ENCODE data around the gene LRAT. TPM values are rescaled to one million over a fixed set of nuclear protein-coding genes. Genes with fewer than 3 reads are reported as not detected.
A peak's percentile ranks its signal among the peaks of the same experiment; 100 is the strongest.

The LRAT gene
- total RNA-seq, 1 donor from 2014 or later = 0.05 TPM

- Mint-ChIP-seq H3K9me3 (ENCODE audit: low read depth) (no peaks in the 10 kb centered on the region), H3K4me3 (ENCODE audit: unreplicated experiment) (no peak overlapping the region), H3K27me3 (ENCODE audit: low read depth) (peaks cover 58% of the 10 kb centered on the region), H3K27ac (ENCODE audit: unreplicated experiment) (no peak overlapping the region), H3K4me1 (ENCODE audit: low read depth) (peaks cover 21% of the 10 kb centered on the region), H3K36me3 (ENCODE audit: low read depth) (peaks cover 3% of the 10 kb centered on the region)
- TF ChIP-seq CTCF (IDR thresholded peaks at IDR 0.05) = no peak
- DNase-seq (ENCODE audit: low spot score) = no peak
Observed at GRCh38 chr4:154740462-154740861, 3.3 kb upstream of the LRAT start.

DNA sequence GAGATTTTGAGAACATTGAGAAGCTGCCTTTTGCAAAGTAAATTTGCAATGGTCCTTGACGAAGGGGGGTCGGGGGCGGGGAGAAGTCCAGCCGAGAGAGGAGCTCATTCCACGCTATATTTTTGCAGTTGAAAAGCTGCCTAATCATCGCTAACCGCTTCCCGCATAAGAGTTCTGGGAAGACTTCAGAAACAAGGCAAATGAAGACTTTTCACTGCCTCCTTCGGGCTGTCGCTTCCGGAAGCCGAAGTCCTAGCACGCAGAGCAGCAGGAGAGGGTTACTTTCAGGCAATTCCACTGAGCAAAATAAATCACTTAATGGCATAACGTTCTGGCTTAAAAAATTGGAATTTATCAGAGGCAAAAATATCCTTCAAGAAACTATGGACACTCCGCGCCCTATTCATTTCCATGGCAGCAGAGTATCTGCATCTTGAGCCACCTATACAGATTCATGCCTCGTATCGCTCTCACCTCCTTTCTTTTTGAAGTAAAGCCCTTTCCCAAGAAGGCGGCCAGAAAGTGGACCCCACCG is 2.6 kb upstream of the LRAT start:
- no peak for DNase-seq (ENCODE audit: low spot score)
- Mint-ChIP-seq H3K4me3 (ENCODE audit: unreplicated experiment) (no peak overlapping the region), H3K27me3 (ENCODE audit: low read depth) (peaks cover 63% of the 10 kb centered on the region), H3K27ac (ENCODE audit: unreplicated experiment) (no peak overlapping the region), H3K4me1 (ENCODE audit: low read depth) (peaks cover 21% of the 10 kb centered on the region), H3K36me3 (ENCODE audit: low read depth) (peaks cover 3% of the 10 kb centered on the region), H3K9me3 (ENCODE audit: low read depth) (no peaks in the 10 kb centered on the region)
- TF ChIP-seq CTCF (IDR thresholded peaks at IDR 0.05) = no peak

DNA sequence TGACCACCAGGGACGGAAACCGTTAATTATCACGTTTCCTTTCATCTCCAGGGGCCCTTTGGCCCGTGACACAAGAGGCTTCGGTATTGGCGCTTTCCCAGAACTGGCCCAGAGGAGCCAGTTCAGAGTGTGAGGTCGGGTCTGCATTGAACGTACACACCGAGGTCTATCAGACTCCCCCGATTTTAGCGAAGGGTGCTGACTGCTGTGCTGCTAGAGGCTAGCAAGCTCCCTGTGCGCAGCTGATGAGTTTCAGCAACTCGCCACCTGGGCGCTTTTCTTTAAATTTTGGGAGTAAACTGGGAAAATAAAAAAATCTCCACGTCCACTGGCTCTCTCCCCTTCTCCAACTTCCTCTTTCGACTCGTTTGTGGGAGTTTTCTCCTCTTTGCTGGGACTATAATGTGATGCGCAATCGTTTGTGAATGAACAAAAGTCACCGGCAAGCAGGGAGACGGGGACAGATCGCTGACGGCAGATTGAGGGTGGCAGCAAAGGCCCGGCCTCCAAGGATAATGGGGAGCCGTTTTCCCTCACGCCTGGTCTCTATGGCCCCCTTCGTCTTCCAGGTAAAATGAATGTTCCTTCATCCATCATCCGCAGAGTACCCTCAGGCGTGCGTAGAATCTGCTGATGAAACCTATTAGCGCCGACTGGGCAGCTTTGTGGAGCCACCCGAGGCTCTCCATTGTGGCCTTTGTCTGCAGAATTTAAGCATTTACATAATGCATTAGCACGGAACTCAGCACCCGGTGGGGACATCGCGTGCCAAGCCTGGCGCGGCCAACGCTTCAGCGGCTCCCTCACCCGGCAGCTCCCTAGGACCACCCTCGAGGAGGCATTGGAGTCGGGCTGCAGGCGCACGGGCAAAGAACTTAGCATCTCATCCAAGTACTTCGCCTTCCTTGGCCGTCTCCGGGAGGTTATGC is 1.6 kb upstream of the LRAT start:
- H3K9me3 Mint-ChIP-seq (ENCODE audit: low read depth) = no peaks in the 10 kb centered on the region
- no peak overlapping the region for H3K4me3 Mint-ChIP-seq (ENCODE audit: unreplicated experiment)
- no peak for TF ChIP-seq CTCF (IDR thresholded peaks at IDR 0.05)
- peaks cover 3% of the 10 kb centered on the region for H3K36me3 Mint-ChIP-seq (ENCODE audit: low read depth)
- no peak overlapping the region for H3K27ac Mint-ChIP-seq (ENCODE audit: unreplicated experiment)
- peaks cover 21% of the 10 kb centered on the region for H3K4me1 Mint-ChIP-seq (ENCODE audit: low read depth)
- H3K27me3 Mint-ChIP-seq (ENCODE audit: low read depth) = peaks cover 71% of the 10 kb centered on the region
- DNase-seq (ENCODE audit: low spot score) = no peak

DNA sequence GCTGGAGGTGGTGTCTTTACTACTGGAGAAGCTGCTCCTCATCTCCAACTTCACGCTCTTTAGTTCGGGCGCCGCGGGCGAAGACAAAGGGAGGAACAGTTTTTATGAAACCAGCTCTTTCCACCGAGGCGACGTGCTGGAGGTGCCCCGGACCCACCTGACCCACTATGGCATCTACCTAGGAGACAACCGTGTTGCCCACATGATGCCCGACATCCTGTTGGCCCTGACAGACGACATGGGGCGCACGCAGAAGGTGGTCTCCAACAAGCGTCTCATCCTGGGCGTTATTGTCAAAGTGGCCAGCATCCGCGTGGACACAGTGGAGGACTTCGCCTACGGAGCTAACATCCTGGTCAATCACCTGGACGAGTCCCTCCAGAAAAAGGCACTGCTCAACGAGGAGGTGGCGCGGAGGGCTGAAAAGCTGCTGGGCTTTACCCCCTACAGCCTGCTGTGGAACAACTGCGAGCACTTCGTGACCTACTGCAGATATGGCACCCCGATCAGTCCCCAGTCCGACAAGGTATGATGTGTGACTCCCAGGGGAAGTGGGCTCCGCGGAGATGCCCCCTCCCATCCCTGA is 634 bp downstream of the LRAT start:
- H3K9me3 Mint-ChIP-seq (ENCODE audit: low read depth) = no peaks in the 10 kb centered on the region
- TF ChIP-seq CTCF (IDR thresholded peaks at IDR 0.05) = no peak
- H3K4me3 Mint-ChIP-seq (ENCODE audit: unreplicated experiment) = peak overlapping the region; percentile 51
- H3K4me1 Mint-ChIP-seq (ENCODE audit: low read depth) = peaks cover 21% of the 10 kb centered on the region
- H3K27me3 Mint-ChIP-seq (ENCODE audit: low read depth) = peaks cover 78% of the 10 kb centered on the region
- DNase-seq (ENCODE audit: low spot score) = no peak
- H3K27ac Mint-ChIP-seq (ENCODE audit: unreplicated experiment) = no peak overlapping the region
- peaks cover 3% of the 10 kb centered on the region for H3K36me3 Mint-ChIP-seq (ENCODE audit: low read depth)

DNA sequence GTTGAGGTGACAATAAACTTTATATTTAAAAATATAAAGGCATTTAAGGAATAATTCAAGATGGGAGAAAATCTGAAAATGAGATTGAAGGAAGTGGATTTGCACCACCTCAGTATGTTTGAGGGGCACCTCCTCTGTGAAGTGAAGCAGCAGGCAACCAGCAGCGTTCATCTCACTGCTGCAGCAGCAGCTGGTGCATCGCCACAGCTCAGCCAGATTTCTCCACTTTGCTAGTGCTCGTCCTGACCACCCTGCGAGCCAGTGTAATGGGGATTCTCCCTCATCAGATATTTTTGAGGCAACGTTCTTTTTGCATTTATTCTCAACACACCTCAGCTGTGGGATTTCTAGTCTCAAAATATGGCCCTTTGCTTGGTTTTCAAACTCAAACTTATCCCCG is 13.9 kb downstream of the LRAT start:
- Mint-ChIP-seq H3K36me3 (ENCODE audit: low read depth) (no peaks in the 10 kb centered on the region), H3K9me3 (ENCODE audit: low read depth) (no peaks in the 10 kb centered on the region), H3K27ac (ENCODE audit: unreplicated experiment) (no peak overlapping the region), H3K4me1 (ENCODE audit: low read depth) (no peaks in the 10 kb centered on the region), H3K27me3 (ENCODE audit: low read depth) (peaks cover 34% of the 10 kb centered on the region), H3K4me3 (ENCODE audit: unreplicated experiment) (no peak overlapping the region)
- no peak for DNase-seq (ENCODE audit: low spot score)
- no peak for TF ChIP-seq CTCF (IDR thresholded peaks at IDR 0.05)

Data from chondrocyte (in vitro differentiated cells).